Uterine smooth muscle cell (primary cell): ENCODE measurements around the gene PTPRU. TPM values are rescaled to one million over a fixed set of nuclear protein-coding genes. Genes with fewer than 3 reads are reported as not detected.

Experiments
- total RNA-seq: library from RNA; depleted of rRNA; stranded (reverse); fragments of >200 nt; gene quantifications from 2 replicates; pipeline ENCODE4 v1.2.3, GENCODE V29; 2014

Gene PTPRU
- total RNA-seq, result 19.1 and 22.5 TPM in 2 replicates

GRCh38 chr1:29235955-29236711, at the start of gene PTPRU:
Gene PTPRU (plus strand): TSS chr1:29236522. CDS start chr1:29236645, 123 bp downstream.

DNA sequence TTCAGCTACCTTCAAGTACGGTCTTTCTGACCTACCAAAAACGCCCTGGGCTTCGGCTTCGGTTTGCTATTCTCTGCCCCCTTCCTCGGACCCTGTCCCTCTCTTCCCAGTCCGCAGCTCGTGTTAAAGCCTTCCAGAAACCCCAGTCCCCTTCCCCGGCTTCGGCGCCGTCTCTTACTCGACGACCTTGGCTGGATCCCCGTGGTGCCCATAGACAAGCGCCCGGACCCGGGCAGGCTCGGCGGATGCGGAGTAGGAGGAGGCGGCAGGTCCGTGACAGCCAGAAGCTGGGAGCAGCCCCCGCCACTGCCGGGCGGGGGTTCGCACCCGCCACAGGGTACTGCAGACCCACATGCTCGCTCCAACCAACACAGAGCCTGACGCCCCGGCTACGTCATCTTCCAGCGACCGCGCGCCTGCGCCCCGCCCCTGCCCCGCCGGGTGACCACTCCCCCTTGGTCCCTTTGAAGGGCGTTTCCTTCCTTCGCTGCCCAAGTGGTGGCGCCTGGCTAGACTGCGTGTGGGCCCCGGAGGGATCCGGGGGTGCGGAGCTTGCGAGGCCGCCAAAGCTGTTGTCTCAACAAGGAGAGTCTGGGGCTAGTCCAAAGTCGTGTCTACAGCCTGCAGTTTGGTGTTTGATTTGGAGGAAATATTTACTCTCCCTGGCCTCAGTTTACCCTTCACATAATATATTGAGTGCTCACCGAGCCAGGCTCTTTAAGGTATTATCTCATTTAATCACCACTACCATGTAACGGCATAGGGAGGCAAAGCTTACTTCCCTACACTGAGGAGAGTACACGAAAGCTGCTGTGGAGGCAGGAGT, 5.6 kb upstream of the PTPRU start, which contains the start of gene MECR:
TSS of gene MECR (minus strand) at position 382 of the 826 bp plus-strand sequence. CDS start at position 354, 28 bp downstream.

Other genes starting within 250 kb of the PTPRU start
- gene TMEM200B, start 112.6 kb upstream of the PTPRU start, total RNA-seq, result 21.0 and 22.8 TPM in 2 replicates
- gene SRSF4, start 54.6 kb upstream of the PTPRU start, total RNA-seq, result 48.5 and 60.2 TPM in 2 replicates
- gene MECR, start 5.6 kb upstream of the PTPRU start, total RNA-seq, result 24.1 and 27.4 TPM in 2 replicates